GM19025 (cell line): ENCODE results near the gene SPOCK3.
"Not testable (repeated sequence)": the region's sequence is repeated elsewhere in the genome, so short reads cannot be mapped to it uniquely, and the experiment has no call there.

Experiments
- ATAC-seq: cut with Tn5 transposase; IDR thresholded peaks from one replicate; pipeline ENCODE4 v1.9.1; 2021; ENCODE audit warnings: mild to moderate bottlenecking, low read depth, moderate library complexity; ENCODE audit not compliant: unreplicated experiment

Gene SPOCK3

DNA sequence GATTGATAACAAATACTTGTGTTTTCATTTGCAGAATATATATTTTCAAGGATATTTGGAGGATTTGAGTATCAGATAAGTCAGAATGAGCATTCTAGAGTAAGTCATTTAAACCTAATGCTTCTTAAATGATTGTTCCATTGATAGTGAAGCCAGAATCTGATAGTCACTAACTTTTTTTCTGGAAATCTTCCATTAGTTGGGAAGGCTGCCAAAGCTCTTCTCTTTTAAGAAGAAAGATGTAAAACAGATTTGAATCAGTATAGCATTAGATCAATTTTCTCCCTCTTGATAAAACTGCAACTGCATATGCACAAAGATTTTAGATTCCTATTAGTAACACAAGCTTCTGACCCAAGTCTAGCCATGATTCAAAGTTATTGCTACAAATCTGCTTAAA lies 256.7 kb downstream of the SPOCK3 start:
- no peak for ATAC-seq

GRCh38 chr4:166972071-166972470 lies 262.2 kb downstream of the SPOCK3 start:
- no peak for ATAC-seq

DNA sequence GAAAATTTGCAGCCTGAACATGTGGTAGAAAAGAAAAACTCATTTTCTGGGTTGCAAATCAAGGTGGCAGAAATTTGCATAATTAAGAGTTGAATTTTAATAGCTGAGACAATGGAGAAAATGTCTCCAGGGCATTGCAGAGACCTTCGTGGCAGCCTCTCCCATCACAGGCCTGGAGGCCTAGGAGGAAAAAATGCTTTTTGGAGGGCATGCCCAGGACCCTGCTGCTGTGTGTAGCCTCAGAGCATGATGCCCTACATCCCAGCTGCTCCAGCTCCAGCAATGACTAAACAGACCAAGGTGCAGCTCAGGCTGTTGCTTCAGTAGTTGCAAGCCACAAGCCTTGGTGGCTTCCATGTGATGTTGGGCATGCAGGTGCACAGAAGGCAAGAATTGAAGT lies 266.1 kb downstream of the SPOCK3 start:
- ATAC-seq = not testable (repeated sequence)

DNA sequence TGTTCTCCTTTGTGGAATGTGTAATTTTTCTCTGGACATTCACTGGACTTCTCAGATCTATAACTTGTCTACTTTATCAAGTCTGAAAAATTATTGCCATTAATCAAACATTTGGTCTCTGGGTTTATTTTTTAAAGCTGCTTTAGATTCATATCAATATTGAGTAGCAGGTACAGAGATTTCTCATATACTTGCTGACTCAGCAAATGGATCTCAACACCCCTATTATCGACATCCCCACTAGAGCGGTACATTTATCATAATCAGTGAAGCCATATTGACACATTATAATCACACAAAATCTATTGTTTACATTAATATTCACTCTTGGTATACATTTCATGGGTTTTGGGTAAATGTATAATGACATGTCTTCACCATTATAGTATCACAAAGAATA lies 268.7 kb downstream of the SPOCK3 start:
- ATAC-seq = no peak

DNA sequence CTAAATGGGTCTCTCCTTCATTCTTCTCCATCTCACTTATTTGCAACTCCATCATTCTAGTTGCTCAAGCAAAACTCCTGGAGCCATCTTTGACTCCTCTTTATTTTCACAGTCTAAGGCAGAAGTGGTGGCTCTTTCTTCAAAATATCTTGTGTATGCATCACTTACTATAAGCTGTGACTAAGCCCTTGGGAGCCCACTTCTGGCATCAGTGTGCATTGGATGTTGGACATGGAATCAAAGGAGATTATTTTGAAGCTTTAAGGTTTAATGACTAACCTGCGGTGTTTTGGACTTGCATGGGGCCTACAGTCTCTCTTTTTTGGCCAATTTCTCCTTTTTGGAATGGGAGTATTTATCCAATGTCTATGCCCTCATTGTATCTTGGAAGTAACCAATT lies 276.8 kb downstream of the SPOCK3 start:
- ATAC-seq = no peak

- ATAC-seq = no peak
Observed at GRCh38 chr4:166956484-166956883, 277.8 kb downstream of the SPOCK3 start.

DNA sequence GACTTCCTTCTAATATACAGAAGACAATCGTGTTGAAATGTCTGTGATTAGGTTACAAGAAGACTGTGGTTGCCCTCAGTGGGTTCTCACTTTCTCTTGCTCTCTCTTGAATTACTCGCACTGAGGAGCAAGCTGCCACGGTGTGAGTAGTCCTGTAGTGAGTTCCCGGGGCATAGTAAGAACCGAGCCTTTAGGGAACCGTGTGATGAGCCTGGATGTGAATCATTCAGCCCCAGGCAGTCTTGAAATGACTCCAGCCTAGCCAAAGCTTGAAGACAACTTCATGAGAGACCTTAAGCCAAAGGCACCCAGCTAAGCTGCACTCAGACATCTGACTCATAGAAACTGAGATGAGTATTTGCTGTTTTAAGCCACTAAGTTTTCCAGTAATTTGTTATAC lies 292.7 kb downstream of the SPOCK3 start:
- no peak for ATAC-seq

DNA sequence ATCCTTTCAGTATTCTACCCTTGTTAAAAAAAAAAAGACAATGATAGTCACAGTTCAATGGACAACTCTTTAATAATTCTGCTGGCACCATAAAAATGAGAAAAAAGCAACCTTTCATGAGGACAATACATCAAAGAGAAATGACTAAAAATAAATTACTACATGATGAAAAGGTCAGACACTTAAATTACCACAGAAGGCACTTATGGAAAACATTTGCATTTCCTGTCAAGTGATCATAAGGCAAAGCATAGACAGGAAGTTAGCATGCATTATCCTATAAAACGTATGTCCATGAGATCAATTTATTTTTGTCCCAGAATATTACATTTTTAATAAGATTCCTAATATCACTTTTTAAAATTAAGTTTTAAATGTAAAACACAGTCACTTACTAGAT lies 303.8 kb downstream of the SPOCK3 start:
- no peak for ATAC-seq

- no peak for ATAC-seq
Observed at GRCh38 chr4:166924424-166924823, 309.9 kb downstream of the SPOCK3 start.

DNA sequence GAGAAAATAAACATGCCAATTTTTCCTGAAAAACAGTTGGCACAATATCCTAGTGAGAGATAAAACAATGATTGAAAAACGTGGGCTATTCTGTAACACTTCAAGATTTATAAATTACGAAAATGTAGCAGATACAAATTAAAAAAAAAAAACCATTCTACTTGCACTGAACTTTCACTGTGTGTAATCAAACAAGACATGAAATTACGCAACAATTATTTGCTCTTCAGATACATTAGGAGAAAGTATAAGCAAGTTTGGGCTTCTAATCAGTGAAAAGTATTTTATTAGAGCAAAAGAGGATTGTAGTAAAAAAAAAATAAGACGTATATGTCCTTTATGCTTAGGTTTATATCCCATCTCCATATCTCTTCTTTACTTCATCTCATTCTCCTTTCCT lies 320.4 kb downstream of the SPOCK3 start:
- ATAC-seq = no peak

DNA sequence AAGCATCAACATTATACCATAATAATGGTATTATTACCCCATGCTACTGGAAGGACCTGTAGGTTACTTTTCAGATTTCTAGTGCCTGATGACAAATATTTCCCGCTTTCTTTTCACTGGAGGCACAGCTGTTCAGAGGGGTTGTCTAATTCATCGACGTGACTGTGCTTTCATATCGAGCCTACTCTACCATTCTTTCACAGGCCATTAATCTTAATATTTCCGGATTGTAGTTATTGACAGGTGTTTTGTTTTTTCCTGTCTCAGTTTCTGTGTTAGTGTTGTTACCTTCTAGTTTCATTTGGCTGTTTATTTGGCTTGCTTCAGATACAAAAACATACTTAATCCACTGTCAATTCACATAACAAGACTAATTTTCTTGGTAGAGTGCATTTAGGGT lies 330.9 kb downstream of the SPOCK3 start:
- no peak for ATAC-seq

- ATAC-seq = no peak
Observed at GRCh38 chr4:166902941-166903340, 331.4 kb downstream of the SPOCK3 start.

DNA sequence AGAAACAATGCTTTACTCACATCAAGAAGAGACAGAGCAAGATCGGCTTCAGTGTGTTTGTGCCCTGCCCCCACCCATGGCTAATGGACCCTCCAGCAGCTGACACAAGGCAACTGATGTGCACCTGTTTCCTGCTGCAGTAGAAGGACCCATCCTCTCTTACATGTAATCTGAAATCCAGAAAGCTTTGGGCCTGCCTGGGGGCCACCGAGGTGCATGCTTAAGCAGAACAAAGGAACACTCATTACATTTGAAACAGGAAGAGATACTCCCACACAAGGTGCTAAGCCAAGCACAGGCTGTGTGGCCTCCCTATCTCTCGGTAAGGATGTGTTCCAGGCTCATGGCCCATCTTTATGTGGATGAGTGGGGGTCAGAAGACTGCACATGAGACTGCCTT lies 338.0 kb downstream of the SPOCK3 start:
- no peak for ATAC-seq

DNA sequence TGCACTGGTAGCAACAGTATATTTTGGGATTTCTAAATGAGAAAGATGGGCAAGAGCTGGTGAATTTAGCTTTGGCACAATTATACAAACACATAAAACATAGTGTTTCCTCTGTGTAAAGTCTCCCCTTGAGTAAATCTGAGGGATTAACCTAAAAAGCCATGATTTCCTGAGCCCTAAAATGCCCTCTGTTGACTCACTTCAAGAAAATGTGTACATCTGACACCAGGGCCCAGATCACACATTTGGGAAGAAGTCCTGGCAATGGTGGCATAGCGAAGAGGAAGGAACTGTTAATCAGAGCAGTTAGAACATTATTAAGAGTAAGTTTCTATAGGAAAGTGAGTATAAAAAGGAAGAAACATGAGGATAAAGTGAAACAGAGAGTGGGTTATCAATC lies 338.5 kb downstream of the SPOCK3 start:
- ATAC-seq = no peak

DNA sequence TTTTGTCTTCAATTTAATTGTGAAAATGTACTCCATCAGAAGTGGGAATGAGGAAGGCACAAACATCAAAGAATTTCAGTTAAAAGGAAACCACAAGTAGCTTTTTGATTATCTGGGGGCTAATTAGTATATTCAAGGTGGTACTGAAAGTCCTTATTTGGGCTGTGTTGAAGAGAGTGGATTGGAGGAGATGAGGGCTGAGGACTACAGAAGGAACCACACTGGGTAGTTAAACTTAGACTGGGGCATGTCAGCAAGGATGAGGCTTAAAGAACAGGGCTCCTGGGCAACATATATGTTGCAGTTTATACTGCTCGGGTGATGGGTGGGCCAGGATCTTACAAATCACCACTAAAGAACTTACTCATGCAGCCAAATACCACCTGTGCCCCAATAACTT lies 346.8 kb downstream of the SPOCK3 start:
- ATAC-seq = no peak

DNA sequence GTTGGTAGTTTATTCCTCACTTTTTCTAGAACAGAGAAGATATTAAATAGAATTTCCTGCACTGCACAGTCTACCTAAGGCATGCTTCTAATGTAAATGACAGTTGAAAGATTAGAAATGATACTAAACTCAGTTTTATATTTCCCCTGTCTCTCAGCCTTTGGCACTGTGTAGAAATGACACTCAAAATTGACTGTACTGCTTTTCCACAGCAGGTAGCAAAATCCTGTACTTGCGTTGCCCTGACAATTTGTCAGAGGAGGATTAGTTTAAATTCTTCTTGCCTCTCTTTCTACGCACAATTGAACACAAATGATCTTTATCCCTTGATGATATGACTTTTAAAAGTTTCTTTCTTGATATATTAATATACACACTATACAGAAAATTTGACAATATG lies 347.6 kb downstream of the SPOCK3 start:
- ATAC-seq = no peak

GRCh38 chr4:166882221-166882620 lies 352.1 kb downstream of the SPOCK3 start:
- no peak for ATAC-seq

DNA sequence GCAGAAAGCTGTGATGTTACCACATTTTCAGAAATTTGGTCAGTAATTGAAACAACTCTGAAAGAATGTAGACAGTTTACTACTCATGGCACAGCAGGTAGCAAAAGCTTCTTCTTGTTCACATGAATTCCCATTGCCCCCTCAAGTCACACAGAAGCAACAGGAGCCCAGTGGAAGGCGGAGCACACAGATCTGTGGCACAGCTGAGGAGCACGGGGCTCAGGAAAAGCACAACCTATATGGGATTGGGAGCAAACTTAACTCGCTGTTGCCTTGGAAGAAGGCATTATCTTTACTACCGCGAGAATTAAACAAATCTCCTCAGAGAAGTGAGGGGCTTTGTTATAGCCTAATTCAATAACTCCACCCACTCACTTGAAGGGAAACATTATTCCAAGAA lies 358.5 kb downstream of the SPOCK3 start:
- ATAC-seq = no peak

GRCh38 chr4:166862032-166862431 lies 372.3 kb downstream of the SPOCK3 start:
- ATAC-seq = no peak

DNA sequence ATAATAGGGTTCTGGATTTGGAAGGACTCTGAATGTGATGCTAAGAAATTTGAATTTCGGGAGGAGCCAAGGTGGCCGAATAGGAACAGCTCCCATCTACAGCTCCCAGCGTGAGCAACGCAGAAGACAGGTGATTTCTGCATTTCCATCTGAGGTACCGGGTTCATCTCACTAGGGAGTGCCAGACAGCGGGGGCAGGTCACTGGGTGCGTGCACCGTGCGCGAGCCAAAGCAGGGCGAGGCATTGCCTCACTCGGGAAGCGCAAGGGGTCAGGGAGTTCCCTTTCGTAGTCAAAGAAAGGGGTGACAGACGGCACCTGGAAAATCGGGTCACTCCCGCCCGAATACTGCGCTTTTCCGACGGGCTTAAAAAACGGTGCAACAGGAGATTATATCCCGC lies 383.9 kb downstream of the SPOCK3 start:
- ATAC-seq = not testable (repeated sequence)

DNA sequence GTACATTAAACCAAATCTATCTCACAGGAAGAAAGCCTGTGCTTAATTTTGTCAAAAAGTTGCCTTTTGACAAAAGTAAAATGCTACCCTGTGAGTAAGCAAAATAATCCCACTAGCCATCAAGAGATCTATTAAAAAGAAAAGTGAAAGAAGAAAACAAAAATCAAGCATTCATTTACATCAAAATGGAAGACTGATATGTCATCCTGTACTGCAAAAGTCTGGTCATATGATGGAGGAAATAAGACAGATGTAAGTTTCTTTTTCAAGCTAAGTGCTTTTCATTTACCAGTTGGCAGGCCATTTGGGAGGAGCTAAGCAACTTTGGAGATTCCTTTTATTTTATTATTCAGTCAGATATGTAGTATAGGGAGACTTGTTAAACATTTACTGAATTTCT lies 387.4 kb downstream of the SPOCK3 start:
- ATAC-seq = no peak

- no peak for ATAC-seq
Observed at GRCh38 chr4:166842795-166843261, 391.5 kb downstream of the SPOCK3 start.

DNA sequence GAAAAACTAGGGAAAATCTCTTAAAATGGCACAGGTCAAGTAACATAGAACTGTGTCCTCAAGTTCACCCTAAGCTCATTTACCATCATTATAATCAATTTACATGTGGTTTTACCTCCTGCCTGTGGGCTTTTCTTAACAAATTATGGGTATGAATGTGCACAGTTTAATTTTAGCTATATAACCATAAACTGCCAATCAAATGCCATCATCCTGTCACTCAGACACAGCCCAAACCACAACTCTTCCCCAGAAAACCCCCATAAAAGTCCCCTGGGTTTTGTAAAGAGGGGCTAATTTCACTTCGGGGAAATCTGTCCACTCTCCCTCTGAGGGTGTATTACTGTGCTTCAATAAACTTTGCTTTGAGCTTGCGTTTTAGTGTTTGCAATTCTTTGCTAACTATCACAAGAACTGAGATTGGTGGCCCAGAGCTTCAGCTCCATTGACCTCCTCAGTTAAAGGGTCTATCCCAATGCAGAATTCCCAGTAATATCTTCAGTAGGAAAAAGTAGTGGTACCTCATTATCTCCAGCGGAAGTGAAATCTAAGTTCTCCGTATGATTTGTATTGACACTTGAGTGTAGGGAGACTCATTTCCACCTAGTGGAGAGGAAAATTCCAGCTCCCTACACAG lies 394.6 kb downstream of the SPOCK3 start:
- ATAC-seq = peak; percentile 79
